GM12878 (cell line): ENCODE data around the gene ZNF512B. TPM values are rescaled to one million over a fixed set of nuclear protein-coding genes. Genes with fewer than 3 reads are reported as not detected.

ENCODE experiments used
- ATAC-seq: fragments of 200-7000 bp; cut with Tn5 transposase; 3 replicates; pipeline ENCODE4 v1.9.1; 2020; ENCODE audit warnings: mild to moderate bottlenecking, moderate library complexity
- BruUV-seq: library from RNA; stranded (reverse); fragments of 400-500 nt; replicated peaks from 2 replicates; lab custom pipeline; 2021; lab: Mats Ljungman, UMichigan
- CTCF ChIA-PET: fragments of 300-600 bp; sonication (Branson Sonifier 250); formaldehyde crosslinking; extraction: SDS; loops from one replicate; lab custom pipeline; 2021; ENCODE audit warnings: inconsistent platforms; lab: Yijun Ruan, JAX
- POLR2A ChIA-PET: fragments of 350-600 bp; formaldehyde crosslinking; extraction: SDS; loops from one replicate; lab custom pipeline; 2021; ENCODE audit warnings: inconsistent platforms; lab: Charles Lee
- RAD21 ChIA-PET: fragments of 300-600 bp; sonication (Branson Sonifier 250); formaldehyde crosslinking; loops from one replicate; lab custom pipeline; 2023; ENCODE audit warnings: antibody characterized with exemption; ENCODE audit not compliant: unreplicated experiment; lab: Charles Lee
- SMC1A ChIA-PET: fragments of 300-600 bp; sonication (Branson Sonifier 250); formaldehyde crosslinking; loops from one replicate; lab custom pipeline; 2023; ENCODE audit not compliant: unreplicated experiment, uncharacterized antibody; lab: Charles Lee
- DNase-seq: peaks from one replicate; pipeline ENCODE4 v3.0.0-alpha.2; 2011; ENCODE audit warnings: low read depth, low spot score
- FAIRE-seq: peaks from 3 replicates; lab custom pipeline; 2011; peaks lifted over from hg19 to GRCh38; lab: Jason Lieb, UNC
- H2AFZ ChIP-seq: 2 replicates; pipeline ENCODE4 v1.6.0; 2011; ENCODE audit warnings: low read depth, low read length, control low read depth; ENCODE audit not compliant: control insufficient read depth
- H3K27ac ChIP-seq: 2 replicates; pipeline ENCODE4 v1.5.1; 2011; ENCODE audit warnings: control low read depth; ENCODE audit not compliant: control insufficient read depth, insufficient read depth
- H3K27me3 ChIP-seq, 2 experiments: replicated peaks in 1 of 2; 2 replicates each; pipeline versions ENCODE4 v1.6.0 to v1.6.1; 2011; ENCODE audit warnings: low read length in 1 of 2; ENCODE audit not compliant: control insufficient read depth in 2 of 2, insufficient read depth in 2 of 2
- H3K36me3 ChIP-seq, 2 experiments: 2 replicates each; pipeline ENCODE4 v1.5.1; 2011; ENCODE audit warnings: low read length in 1 of 2; ENCODE audit not compliant: control insufficient read depth in 2 of 2, insufficient read depth in 2 of 2
- H3K4me1 ChIP-seq: 2 replicates; pipeline ENCODE4 v1.6.1; 2011; ENCODE audit warnings: mild to moderate bottlenecking, low read length, moderate library complexity, mixed read lengths; ENCODE audit not compliant: control insufficient read depth, insufficient read depth
- H3K4me2 ChIP-seq: 2 replicates; pipeline ENCODE4 v1.6.0; 2011; ENCODE audit warnings: control low read depth; ENCODE audit not compliant: control insufficient read depth, insufficient read depth
- H3K4me3 ChIP-seq: fragments of 200-600 bp; sonication (generic); 2 replicates; pipeline ENCODE4 v1.5.1; 2016
- H3K79me2 ChIP-seq: 2 replicates; pipeline ENCODE4 v1.6.0; 2011; ENCODE audit warnings: low read length; ENCODE audit not compliant: control insufficient read depth, insufficient read depth
- H3K9ac ChIP-seq: 2 replicates; pipeline ENCODE4 v1.8.0; 2011; ENCODE audit warnings: low read length, control low read depth, mixed read lengths; ENCODE audit not compliant: control insufficient read depth, insufficient read depth
- H3K9me3 ChIP-seq: replicated peaks from 3 replicates; pipeline ENCODE4 v1.5.1; 2011; ENCODE audit warnings: mild to moderate bottlenecking, low read length; ENCODE audit not compliant: control insufficient read depth, insufficient read depth
- H4K20me1 ChIP-seq: 2 replicates; pipeline ENCODE4 v1.6.0; 2011; ENCODE audit not compliant: control insufficient read depth, insufficient read depth
- DPF2 ChIP-seq: fragments of 450-650 bp; IDR thresholded peaks from 2 replicates; pipeline ENCODE4 v1.6.1; 2017; ENCODE audit warnings: mild to moderate bottlenecking
- MTA2 ChIP-seq: fragments of 450-650 bp; IDR thresholded peaks from 2 replicates; pipeline ENCODE4 v1.6.1; 2016; ENCODE audit warnings: low read depth, mild to moderate bottlenecking, moderate library complexity
- WGBS: methylation state at CpG from one replicate; pipeline ENCODE4 v1.1.6; 2016; ENCODE audit warnings: low lambda C conversion rate; ENCODE audit not compliant: insufficient replicate concordance, insufficient coverage; ENCODE audit errors: missing lambda C conversion rate; 5-methylcytosine and 5-hydroxymethylcytosine counted together
- in situ Hi-C: fragments of 300-500 bp; cut with MboI; formaldehyde crosslinking; loops from 9 replicates; pipeline ENCODE4 v1.14.3; 2018; ENCODE audit warnings: mixed read lengths
- intact Hi-C: fragments of 100-400 bp; cut with micrococcal nuclease; formaldehyde crosslinking; loops from one replicate; pipeline ENCODE4 v1.14.2; 2022; ENCODE audit not compliant: unreplicated experiment
- polyA plus RNA-seq, 11 experiments: library from polyadenylated mRNA; depleted of rRNA in 4 of 11; unstranded in 6 of 11; stranded (reverse) in 5 of 11; fragments of >200 nt; fragmentation: Nextera tagmentation in 4 of 11; fragmentation: Illumina TruSeq in 1 of 11; extraction: Ambion mirVana in 4 of 11; extraction: Trizol in 1 of 11; gene quantifications; 1 replicate in 1 of 11; 2 replicates in 10 of 11; pipeline versions ENCODE4 v1.2.1 to v1.2.3, GENCODE V29; 2011 to 2016; ENCODE audit warnings: inconsistent platforms in 2 of 11, missing spikeins in 2 of 11, low read depth in 1 of 11
- total RNA-seq, 4 experiments: library from RNA; depleted of rRNA in 3 of 4; stranded (reverse); fragments of >200 nt in 3 of 4; fragmentation: Illumina TruSeq in 1 of 4; extraction: Trizol in 1 of 4; gene quantifications; 2 replicates each; pipeline versions ENCODE4 v1.2.1 to v1.2.3, GENCODE V29; 2013 to 2021
- TF ChIP-seq, protein P1 (sequence below): IDR thresholded peaks from 2 replicates; pipeline ENCODE4 v1.6.1; 2011; ENCODE audit warnings: low read depth, low read length, improper control_type of control experiment, borderline replicate concordance
- TF ChIP-seq, protein P2 (sequence below): fragments of 450-650 bp; IDR thresholded peaks from 2 replicates; pipeline ENCODE4 v1.6.1; 2017; ENCODE audit warnings: mild to moderate bottlenecking, moderate library complexity

The ZNF512B gene
- total and polyA plus RNA-seq, 10 of the 15 experiments (the other 5 are each of a cell fraction or from before 2014, with no cell fraction given): 0.06 to 23.9 (median 4.0) TPM

DNA sequence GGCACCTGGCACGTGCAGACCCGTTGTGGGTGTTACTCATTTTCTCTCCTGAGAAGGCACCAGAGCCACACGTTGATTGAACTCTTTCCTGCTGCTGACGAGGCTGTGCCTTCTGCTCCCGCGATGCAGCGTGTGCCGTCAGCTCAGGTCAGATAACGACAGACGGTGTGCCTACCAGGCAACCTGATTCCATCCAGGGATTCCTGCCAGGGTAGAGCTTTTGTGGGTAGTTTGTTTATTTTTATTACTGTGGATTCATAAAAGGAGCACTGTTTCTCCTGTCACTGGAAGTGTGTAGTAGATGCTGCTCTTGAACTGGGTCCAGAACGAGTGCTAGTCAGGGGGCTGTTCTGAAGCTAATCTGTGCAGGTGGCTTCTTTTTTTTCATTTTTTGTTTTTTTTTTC is 31.9 kb upstream of the ZNF512B start:
- H3K4me1 ChIP-seq: no peaks in the 10 kb centered on the region; the same call in 1 of the 2 replicates
- SMC1A ChIA-PET: interaction anchor here (1.2 kb wide), 1 partner anchor 18 kb away, joined by 3 read pairs; no protein-coding TSS in a partner anchor
- intact Hi-C loops: no loop called here
- no peaks in the 10 kb centered on the region; the same call in 2 of the 3 replicates for H3K9me3 ChIP-seq
- FAIRE-seq (no peak), DNase-seq (no peak), ATAC-seq (no peak)
- POLR2A ChIA-PET: no interaction called here
- WGBS: 88% methylated on average over 11 of the region's 11 CpGs
- CTCF ChIA-PET: no interaction called here
- in situ Hi-C loops: no loop called here
- H3K27me3 ChIP-seq: no peaks in the 10 kb centered on the region
- H3K27ac ChIP-seq: no peak overlapping the region
- H2AFZ ChIP-seq: no peak overlapping the region
- BruUV-seq: no TSS peak
- H3K4me2 ChIP-seq: no peak overlapping the region
- RAD21 ChIA-PET: no interaction called here
- peaks cover 8% of the 10 kb centered on the region for H3K79me2 ChIP-seq
- H3K4me3 ChIP-seq: no peak overlapping the region
- no peak overlapping the region for H3K9ac ChIP-seq
- no peaks in the 10 kb centered on the region for H4K20me1 ChIP-seq
- H3K36me3 ChIP-seq: peaks cover 31 to 53% of the 10 kb centered on the region in 2 experiments
- TF ChIP-seq DPF2 (no peak), MTA2 (no peak)
- TF ChIP-seq, protein P1, sequence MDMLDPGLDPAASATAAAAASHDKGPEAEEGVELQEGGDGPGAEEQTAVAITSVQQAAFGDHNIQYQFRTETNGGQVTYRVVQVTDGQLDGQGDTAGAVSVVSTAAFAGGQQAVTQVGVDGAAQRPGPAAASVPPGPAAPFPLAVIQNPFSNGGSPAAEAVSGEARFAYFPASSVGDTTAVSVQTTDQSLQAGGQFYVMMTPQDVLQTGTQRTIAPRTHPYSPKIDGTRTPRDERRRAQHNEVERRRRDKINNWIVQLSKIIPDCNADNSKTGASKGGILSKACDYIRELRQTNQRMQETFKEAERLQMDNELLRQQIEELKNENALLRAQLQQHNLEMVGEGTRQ: no peak
- TF ChIP-seq, protein P2, sequence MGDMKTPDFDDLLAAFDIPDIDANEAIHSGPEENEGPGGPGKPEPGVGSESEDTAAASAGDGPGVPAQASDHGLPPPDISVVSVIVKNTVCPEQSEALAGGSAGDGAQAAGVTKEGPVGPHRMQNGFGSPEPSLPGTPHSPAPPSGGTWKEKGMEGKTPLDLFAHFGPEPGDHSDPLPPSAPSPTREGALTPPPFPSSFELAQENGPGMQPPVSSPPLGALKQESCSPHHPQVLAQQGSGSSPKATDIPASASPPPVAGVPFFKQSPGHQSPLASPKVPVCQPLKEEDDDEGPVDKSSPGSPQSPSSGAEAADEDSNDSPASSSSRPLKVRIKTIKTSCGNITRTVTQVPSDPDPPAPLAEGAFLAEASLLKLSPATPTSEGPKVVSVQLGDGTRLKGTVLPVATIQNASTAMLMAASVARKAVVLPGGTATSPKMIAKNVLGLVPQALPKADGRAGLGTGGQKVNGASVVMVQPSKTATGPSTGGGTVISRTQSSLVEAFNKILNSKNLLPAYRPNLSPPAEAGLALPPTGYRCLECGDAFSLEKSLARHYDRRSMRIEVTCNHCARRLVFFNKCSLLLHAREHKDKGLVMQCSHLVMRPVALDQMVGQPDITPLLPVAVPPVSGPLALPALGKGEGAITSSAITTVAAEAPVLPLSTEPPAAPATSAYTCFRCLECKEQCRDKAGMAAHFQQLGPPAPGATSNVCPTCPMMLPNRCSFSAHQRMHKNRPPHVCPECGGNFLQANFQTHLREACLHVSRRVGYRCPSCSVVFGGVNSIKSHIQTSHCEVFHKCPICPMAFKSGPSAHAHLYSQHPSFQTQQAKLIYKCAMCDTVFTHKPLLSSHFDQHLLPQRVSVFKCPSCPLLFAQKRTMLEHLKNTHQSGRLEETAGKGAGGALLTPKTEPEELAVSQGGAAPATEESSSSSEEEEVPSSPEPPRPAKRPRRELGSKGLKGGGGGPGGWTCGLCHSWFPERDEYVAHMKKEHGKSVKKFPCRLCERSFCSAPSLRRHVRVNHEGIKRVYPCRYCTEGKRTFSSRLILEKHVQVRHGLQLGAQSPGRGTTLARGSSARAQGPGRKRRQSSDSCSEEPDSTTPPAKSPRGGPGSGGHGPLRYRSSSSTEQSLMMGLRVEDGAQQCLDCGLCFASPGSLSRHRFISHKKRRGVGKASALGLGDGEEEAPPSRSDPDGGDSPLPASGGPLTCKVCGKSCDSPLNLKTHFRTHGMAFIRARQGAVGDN: no peak
